ENCODE results near the gene RBM15. TPM values are rescaled to one million over a fixed set of nuclear protein-coding genes. Genes with fewer than 3 reads are reported as not detected.

Gene RBM15
- total RNA-seq, 4 donors from 2014 or later, result 27.8 to 44.9 (median 30.2) TPM

- ATAC-seq (no peak), DNase-seq (no peak)
- no peaks in the 10 kb centered on the region for H3K4me1 ChIP-seq
- H3K4me3 ChIP-seq, result no peak overlapping the region
- H3K27ac ChIP-seq, result no peak overlapping the region
- no peaks in the 10 kb centered on the region for H3K36me3 ChIP-seq
- H3K9me3 ChIP-seq, result no peaks in the 10 kb centered on the region
- no peaks in the 10 kb centered on the region for H3K27me3 ChIP-seq
- in situ Hi-C loops (cut with MboI; ENCODE audit: low sequenced_read_pairs in 4 of 4), result loop anchor here in 2 of 4 donors (5.0 to 10.0 kb wide), 2 partner anchors 149 to 156 kb away; partner anchors contain the start of gene PROK1 (in 1 of the 2)
- intact Hi-C loops (cut with DNase I; ENCODE audit: low total_unique reads), result no loop called here
- TF ChIP-seq POLR2A (IDR thresholded peaks at IDR 0.05), result no peak
- TF ChIP-seq CTCF (IDR thresholded peaks at IDR 0.05 in 4 of 5, conservative IDR thresholded peaks at IDR 0.05 in 1 of 5), result no peak
Observed at GRCh38 chr1:110305900-110306420, 33.2 kb upstream of the RBM15 start.

DNA sequence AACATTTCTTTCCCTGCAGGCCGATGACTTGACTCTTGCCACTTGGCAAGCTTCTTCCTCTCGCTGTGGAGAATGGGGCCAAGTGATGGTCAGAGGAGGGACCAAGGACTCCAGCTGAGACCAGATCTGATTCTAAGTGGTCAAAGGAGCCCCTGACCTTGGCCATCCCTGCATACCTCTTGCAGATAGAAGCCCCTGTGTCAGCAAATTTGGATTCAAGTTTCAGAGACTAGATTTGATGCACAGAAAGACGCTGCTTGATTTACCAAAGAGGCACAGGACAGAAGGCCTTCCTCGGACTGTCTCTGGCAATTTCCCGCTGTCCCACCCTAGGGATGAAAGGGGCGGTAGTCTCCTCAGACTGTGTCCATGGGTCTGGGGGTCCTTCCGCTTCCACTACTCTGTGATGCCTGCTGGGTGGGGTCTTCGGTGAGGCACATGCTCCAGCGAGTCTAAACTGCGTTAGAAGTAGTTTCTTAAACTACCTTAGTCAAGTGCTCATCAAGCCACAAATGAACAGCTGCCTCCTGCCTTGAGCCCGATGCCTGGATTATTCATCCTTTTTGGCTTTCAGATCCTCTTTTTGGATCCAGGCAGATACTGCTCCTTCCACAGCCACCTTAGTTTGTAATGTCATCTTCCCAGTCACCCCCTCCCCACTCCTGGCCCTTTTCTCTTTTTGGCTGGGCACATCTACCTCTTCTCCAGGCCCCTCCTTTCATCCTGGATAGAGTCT lies 31.8 kb upstream of the RBM15 start:
- DNase-seq (no peak), ATAC-seq (no peak)
- no peak overlapping the region for H3K27ac ChIP-seq
- TF ChIP-seq CTCF (IDR thresholded peaks at IDR 0.05 in 4 of 5, conservative IDR thresholded peaks at IDR 0.05 in 1 of 5) (no peak), POLR2A (IDR thresholded peaks at IDR 0.05) (no peak)
- peaks cover 0 to 4% of the 10 kb centered on the region in 2 donors for H3K4me1 ChIP-seq
- no peaks in the 10 kb centered on the region for H3K9me3 ChIP-seq
- intact Hi-C loops (cut with DNase I; ENCODE audit: low total_unique reads) (no loop called here), in situ Hi-C loops (cut with MboI; ENCODE audit: low sequenced_read_pairs in 4 of 4) (loop anchor here in 2 of 4 donors (5.0 to 10.0 kb wide), 2 partner anchors 147 to 155 kb away; partner anchors contain the start of gene PROK1 (in 1 of the 2))
- H3K27me3 ChIP-seq, result no peaks in the 10 kb centered on the region
- no peaks in the 10 kb centered on the region for H3K36me3 ChIP-seq
- no peak overlapping the region for H3K4me3 ChIP-seq

DNA sequence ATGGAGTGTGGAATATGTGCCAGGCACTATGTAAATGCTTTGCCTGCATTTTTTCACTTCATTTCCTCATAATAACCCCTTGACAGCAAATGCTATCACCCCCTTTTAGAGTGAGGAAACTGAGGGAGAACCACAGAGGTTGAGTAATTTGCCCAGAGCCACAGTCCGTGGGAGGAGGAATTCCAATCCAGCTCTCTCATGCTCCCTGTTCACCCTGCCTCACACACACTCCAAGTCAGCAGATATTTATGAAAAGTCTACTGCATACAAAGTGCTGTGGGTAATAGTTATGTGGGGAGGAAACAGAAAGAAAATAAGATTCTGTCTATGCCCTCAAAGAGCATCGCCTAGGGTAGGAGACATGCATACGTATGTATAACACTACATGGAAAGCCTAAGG lies 30.9 kb upstream of the RBM15 start:
- ATAC-seq, result no peak
- H3K27ac ChIP-seq, result no peak overlapping the region
- no peaks in the 10 kb centered on the region for H3K27me3 ChIP-seq
- in situ Hi-C loops (cut with MboI; ENCODE audit: low sequenced_read_pairs in 4 of 4) (loop anchor here in 2 of 4 donors (5.0 to 10.0 kb wide), 2 partner anchors 147 to 154 kb away; partner anchors contain the start of gene PROK1 (in 1 of the 2)), intact Hi-C loops (cut with DNase I; ENCODE audit: low total_unique reads) (no loop called here)
- H3K9me3 ChIP-seq, result no peaks in the 10 kb centered on the region
- no peak overlapping the region for H3K4me3 ChIP-seq
- no peaks in the 10 kb centered on the region for H3K36me3 ChIP-seq
- peaks cover 4 to 5% of the 10 kb centered on the region in 2 donors for H3K4me1 ChIP-seq
- DNase-seq, result no peak
- TF ChIP-seq POLR2A (IDR thresholded peaks at IDR 0.05) (no peak), CTCF (IDR thresholded peaks at IDR 0.05 in 4 of 5, conservative IDR thresholded peaks at IDR 0.05 in 1 of 5) (no peak)

DNA sequence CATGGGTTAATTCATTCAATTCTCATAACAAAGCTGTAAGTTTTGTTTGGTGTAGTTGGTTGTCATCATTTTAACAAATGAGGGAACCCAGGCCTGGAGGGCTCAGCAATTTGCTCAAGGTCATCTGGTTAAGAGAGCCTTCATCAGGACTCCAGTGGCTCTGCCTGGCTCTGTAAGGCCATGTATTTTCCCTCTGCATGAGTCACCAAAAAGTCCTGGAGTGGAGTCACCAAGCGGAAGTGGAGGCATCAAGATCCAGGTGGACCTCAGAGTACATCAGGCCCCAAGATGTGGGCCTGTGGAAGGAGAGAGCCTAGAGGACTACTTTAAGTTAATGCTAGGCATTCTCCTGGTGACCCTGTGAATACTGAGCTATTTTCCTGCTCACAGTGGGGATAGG lies 30.0 kb upstream of the RBM15 start:
- Histone ChIP-seq H3K4me3 (no peak overlapping the region), H3K36me3 (no peaks in the 10 kb centered on the region), H3K27ac (no peak overlapping the region), H3K4me1 (peaks cover 4 to 5% of the 10 kb centered on the region in 2 donors), H3K27me3 (no peaks in the 10 kb centered on the region), H3K9me3 (no peaks in the 10 kb centered on the region)
- no peak for DNase-seq
- intact Hi-C loops (cut with DNase I; ENCODE audit: low total_unique reads) (no loop called here), in situ Hi-C loops (cut with MboI; ENCODE audit: low sequenced_read_pairs in 4 of 4) (loop anchor here in 2 of 4 donors (5.0 to 10.0 kb wide), 2 partner anchors 146 to 153 kb away; partner anchors contain the start of gene PROK1 (in 1 of the 2))
- TF ChIP-seq CTCF (IDR thresholded peaks at IDR 0.05 in 4 of 5, conservative IDR thresholded peaks at IDR 0.05 in 1 of 5), result no peak
- no peak for TF ChIP-seq POLR2A (IDR thresholded peaks at IDR 0.05)
- no peak for ATAC-seq

Measured in gastrocnemius medialis (tissue), 4 donors.